ENCODE results near the gene TTC24. TPM values are rescaled to one million over a fixed set of nuclear protein-coding genes. Genes with fewer than 3 reads are reported as not detected.
"Not testable (repeated sequence)": the region's sequence is repeated elsewhere in the genome, so short reads cannot be mapped to it uniquely, and the experiment has no call there.

Gene TTC24
- total RNA-seq, 1 donor from 2014 or later, result not detected

DNA sequence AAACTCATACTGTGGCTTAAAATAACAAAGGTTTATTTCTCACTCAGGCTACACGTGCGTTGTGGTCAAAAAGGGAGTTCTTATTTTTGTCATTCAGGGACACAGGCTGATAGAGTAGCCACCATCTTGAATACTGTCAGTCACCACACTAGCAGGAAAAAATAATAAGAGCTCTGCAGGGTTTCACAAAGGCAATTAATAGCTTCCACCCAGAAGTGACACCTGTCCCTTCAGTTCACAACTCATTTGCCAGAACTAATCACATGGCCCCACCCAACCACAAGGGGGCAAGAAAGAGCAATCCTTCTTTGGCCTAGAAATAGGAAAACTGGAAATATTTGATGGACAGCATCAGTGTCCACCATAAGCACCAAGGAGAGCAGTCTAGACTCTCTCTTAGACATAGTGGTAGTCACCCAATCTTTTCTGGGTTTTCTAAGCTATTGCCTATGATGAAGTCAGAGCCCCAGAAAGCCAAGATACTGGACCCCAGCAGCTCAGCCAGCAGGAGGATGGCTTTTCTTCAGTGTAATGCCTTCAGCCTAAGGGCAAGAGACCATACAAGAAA, 47.9 kb downstream of the TTC24 start:
- H3K27me3 Mint-ChIP-seq (ENCODE audit: unreplicated experiment), result peaks cover 14% of the 10 kb centered on the region

DNA sequence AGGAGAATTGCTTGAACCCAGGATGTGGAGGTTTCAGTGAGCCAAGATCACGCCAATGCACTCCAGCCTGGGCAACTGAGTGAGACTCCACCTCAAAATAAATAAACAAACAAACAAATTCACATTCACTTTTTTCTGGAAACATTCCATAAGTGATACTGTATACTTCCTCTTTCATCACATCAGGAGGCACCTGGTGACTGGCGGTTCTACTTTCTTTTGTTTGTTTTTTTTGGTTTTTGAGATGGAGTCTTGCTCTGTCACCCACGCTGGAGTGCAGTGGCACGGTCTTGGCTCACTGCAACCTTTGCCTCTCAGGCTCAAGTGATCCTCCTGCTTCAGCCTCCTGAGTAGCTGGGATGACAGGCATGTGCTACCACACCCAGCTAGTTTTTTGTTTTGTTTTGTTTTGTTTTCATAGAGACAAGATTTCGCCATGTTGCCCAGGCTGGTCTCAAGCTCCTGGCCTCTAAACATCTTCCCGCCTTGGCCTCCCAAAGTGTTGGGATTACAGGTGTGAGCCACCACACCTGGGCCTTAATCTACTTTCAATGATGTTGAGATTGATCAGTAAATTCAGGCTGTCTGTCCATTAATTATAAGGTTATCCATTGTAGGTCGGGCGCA, 50.4 kb downstream of the TTC24 start:
- no peaks in the 10 kb centered on the region for H3K9me3 Mint-ChIP-seq (ENCODE audit: unreplicated experiment)
- H3K4me1 Mint-ChIP-seq (ENCODE audit: unreplicated experiment), result peaks cover 7% of the 10 kb centered on the region
- no peaks in the 10 kb centered on the region for H3K36me3 Mint-ChIP-seq (ENCODE audit: low read depth, unreplicated experiment)
- H3K4me3 Mint-ChIP-seq (ENCODE audit: unreplicated experiment), result no peak overlapping the region
- TF ChIP-seq, protein P1, sequence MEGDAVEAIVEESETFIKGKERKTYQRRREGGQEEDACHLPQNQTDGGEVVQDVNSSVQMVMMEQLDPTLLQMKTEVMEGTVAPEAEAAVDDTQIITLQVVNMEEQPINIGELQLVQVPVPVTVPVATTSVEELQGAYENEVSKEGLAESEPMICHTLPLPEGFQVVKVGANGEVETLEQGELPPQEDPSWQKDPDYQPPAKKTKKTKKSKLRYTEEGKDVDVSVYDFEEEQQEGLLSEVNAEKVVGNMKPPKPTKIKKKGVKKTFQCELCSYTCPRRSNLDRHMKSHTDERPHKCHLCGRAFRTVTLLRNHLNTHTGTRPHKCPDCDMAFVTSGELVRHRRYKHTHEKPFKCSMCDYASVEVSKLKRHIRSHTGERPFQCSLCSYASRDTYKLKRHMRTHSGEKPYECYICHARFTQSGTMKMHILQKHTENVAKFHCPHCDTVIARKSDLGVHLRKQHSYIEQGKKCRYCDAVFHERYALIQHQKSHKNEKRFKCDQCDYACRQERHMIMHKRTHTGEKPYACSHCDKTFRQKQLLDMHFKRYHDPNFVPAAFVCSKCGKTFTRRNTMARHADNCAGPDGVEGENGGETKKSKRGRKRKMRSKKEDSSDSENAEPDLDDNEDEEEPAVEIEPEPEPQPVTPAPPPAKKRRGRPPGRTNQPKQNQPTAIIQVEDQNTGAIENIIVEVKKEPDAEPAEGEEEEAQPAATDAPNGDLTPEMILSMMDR (IDR thresholded peaks at IDR 0.05; ENCODE audit: unreplicated experiment), result no peak
- H3K27me3 Mint-ChIP-seq (ENCODE audit: unreplicated experiment), result peaks cover 8% of the 10 kb centered on the region
- H3K27ac Mint-ChIP-seq (ENCODE audit: unreplicated experiment), result no peak overlapping the region
- no peak for DNase-seq (ENCODE audit: low spot score)

More for the DNA sequence above, 47.9 kb downstream of the TTC24 start:
- H3K36me3 Mint-ChIP-seq (ENCODE audit: low read depth, unreplicated experiment), result peaks cover 5% of the 10 kb centered on the region
- H3K9me3 Mint-ChIP-seq (ENCODE audit: unreplicated experiment), result no peaks in the 10 kb centered on the region
- no peak overlapping the region for H3K4me3 Mint-ChIP-seq (ENCODE audit: unreplicated experiment)
- TF ChIP-seq, protein P1 (IDR thresholded peaks at IDR 0.05; ENCODE audit: unreplicated experiment), result peak; percentile 86
- peaks cover 10% of the 10 kb centered on the region for H3K4me1 Mint-ChIP-seq (ENCODE audit: unreplicated experiment)
- H3K27ac Mint-ChIP-seq (ENCODE audit: unreplicated experiment), result no peak overlapping the region
- DNase-seq (ENCODE audit: low spot score), result peak; percentile 68

DNA sequence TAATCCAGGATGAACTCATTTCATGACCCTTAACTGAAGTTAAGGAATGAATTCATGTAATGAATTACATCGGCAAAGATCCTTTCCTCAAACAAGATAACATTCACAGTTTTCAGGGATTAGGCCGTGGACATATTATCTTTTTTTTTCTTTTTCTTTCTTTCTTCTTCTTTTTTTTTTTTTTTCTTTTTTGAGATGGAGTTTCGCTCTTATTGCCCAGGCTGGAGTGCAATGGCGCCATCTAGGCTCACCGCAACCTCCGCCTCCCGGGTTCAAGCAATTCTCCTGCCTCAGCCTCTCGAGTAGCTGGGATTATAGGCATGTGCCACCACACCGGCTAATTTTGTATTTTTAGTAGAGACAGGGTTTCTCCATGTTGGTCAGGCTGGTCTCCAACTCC, 51.6 kb downstream of the TTC24 start:
- H3K9me3 Mint-ChIP-seq (ENCODE audit: unreplicated experiment); H3K4me3 Mint-ChIP-seq (ENCODE audit: unreplicated experiment); H3K27me3 Mint-ChIP-seq (ENCODE audit: unreplicated experiment); H3K36me3 Mint-ChIP-seq (ENCODE audit: low read depth, unreplicated experiment); H3K27ac Mint-ChIP-seq (ENCODE audit: unreplicated experiment); DNase-seq (ENCODE audit: low spot score); H3K4me1 Mint-ChIP-seq (ENCODE audit: unreplicated experiment): not testable (repeated sequence)

DNA sequence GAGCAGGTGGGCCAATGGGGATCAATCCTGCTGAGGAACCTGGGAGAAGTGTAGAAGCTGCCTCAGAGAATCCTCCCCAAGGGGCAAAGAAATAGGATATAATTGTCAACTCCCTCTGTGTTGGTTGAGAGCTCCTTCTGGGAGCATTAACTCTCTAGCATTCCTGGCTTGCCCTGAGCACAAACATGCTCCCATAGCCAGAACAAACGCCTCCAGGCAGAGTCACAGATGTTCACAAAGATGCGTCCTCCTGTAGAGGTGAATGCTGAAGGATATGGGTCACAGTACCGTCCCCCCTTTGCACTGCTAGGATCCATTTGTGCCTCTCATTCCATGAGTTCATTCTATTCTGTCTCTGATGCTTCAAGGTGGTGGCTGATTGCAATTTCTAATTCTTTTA, 52.8 kb downstream of the TTC24 start:
- H3K4me3 Mint-ChIP-seq (ENCODE audit: unreplicated experiment), result no peak overlapping the region
- peaks cover 2% of the 10 kb centered on the region for H3K27me3 Mint-ChIP-seq (ENCODE audit: unreplicated experiment)
- TF ChIP-seq, protein P1 (IDR thresholded peaks at IDR 0.05; ENCODE audit: unreplicated experiment), result no peak
- H3K27ac Mint-ChIP-seq (ENCODE audit: unreplicated experiment), result no peak overlapping the region
- no peaks in the 10 kb centered on the region for H3K4me1 Mint-ChIP-seq (ENCODE audit: unreplicated experiment)
- no peak for DNase-seq (ENCODE audit: low spot score)
- H3K36me3 Mint-ChIP-seq (ENCODE audit: low read depth, unreplicated experiment), result no peaks in the 10 kb centered on the region
- H3K9me3 Mint-ChIP-seq (ENCODE audit: unreplicated experiment), result no peaks in the 10 kb centered on the region

Other genes starting within 250 kb of the TTC24 start
- gene CCT3, start 241.4 kb upstream of the TTC24 start, total RNA-seq (ENCODE audit: unreplicated experiment), result 218 TPM
- gene TSACC, start 241.2 kb upstream of the TTC24 start, total RNA-seq (ENCODE audit: unreplicated experiment), result not detected
- gene RHBG, start 210.5 kb upstream of the TTC24 start, total RNA-seq (ENCODE audit: unreplicated experiment), result not detected
- gene MEF2D, start 78.9 kb upstream of the TTC24 start, total RNA-seq (ENCODE audit: unreplicated experiment), result 45.2 TPM
- 13.1 TPM for gene IQGAP3, start 7.2 kb upstream of the TTC24 start, total RNA-seq (ENCODE audit: unreplicated experiment)
- gene NAXE, start 12.1 kb downstream of the TTC24 start, total RNA-seq (ENCODE audit: unreplicated experiment), result 190 TPM
- 18.6 TPM for gene GPATCH4, start 21.8 kb downstream of the TTC24 start, total RNA-seq (ENCODE audit: unreplicated experiment)
- gene HAPLN2, start 39.7 kb downstream of the TTC24 start, total RNA-seq (ENCODE audit: unreplicated experiment), result 1.3 TPM
- gene BCAN, start 62.4 kb downstream of the TTC24 start, total RNA-seq (ENCODE audit: unreplicated experiment), result 0.46 TPM
- 111 TPM for gene NES, start 97.7 kb downstream of the TTC24 start, total RNA-seq (ENCODE audit: unreplicated experiment)
- gene CRABP2, start 125.9 kb downstream of the TTC24 start, total RNA-seq (ENCODE audit: unreplicated experiment), result 9.5 TPM
- 19.3 TPM for gene METTL25B, start 148.7 kb downstream of the TTC24 start, total RNA-seq (ENCODE audit: unreplicated experiment)
- 33.4 TPM for gene ISG20L2, start 149.0 kb downstream of the TTC24 start, total RNA-seq (ENCODE audit: unreplicated experiment)
- 26.7 TPM for gene MRPL24, start 161.4 kb downstream of the TTC24 start, total RNA-seq (ENCODE audit: unreplicated experiment)
- gene HDGF, start 172.0 kb downstream of the TTC24 start, total RNA-seq (ENCODE audit: unreplicated experiment), result 175 TPM
- 91.9 TPM for gene PRCC, start 187.8 kb downstream of the TTC24 start, total RNA-seq (ENCODE audit: unreplicated experiment)
- gene SH2D2A, start 237.1 kb downstream of the TTC24 start, total RNA-seq (ENCODE audit: unreplicated experiment), result not detected

Data from endothelial cell (in vitro differentiated cells).